Fibroblast of the aortic adventitia (primary cell): ENCODE data around the gene TMPRSS6. TPM values are rescaled to one million over a fixed set of nuclear protein-coding genes. Genes with fewer than 3 reads are reported as not detected.

Experiments used
- DNase-seq: peaks from one replicate; pipeline ENCODE4 v3.0.0-alpha.2; 2010; ENCODE audit warnings: low read depth
- H3K4me3 ChIP-seq: 2 replicates; pipeline ENCODE4 v1.5.1; 2011; ENCODE audit warnings: low read depth, mild to moderate bottlenecking, control low read depth, low read length, moderate library complexity
- CTCF ChIP-seq: IDR thresholded peaks from 2 replicates; pipeline ENCODE4 v1.5.1; 2011; ENCODE audit warnings: mild to moderate bottlenecking, low read length, control low read depth, inconsistent platforms; ENCODE audit not compliant: insufficient read depth
- total RNA-seq: library from RNA; depleted of rRNA; stranded (reverse); fragments of >200 nt; gene quantifications from 2 replicates; pipeline ENCODE4 v1.2.3, GENCODE V29; 2012; ENCODE audit warnings: low replicate concordance

The TMPRSS6 gene
- total RNA-seq, 1 donor = not detected

DNA sequence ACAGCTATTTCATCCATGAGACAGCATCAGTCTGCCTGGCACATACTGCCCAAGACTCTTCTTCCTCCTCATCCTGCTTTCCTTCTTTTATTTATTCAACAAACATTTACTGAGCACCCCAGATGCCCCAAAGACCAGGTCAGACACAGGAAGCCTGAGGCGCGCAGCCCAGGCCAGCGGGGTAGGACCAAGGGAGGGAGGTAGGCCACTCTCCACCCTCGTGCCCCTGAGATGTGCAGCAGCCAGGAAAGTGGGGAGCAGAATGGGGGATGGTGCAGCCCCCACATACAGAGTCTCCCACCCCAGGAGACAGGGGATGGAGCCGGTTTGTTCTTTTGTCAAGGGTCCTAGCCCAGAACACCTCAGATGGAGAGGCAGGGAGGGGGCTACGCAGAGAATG lies 44.4 kb upstream of the TMPRSS6 start:
- no peak overlapping the region for H3K4me3 ChIP-seq
- no peak for DNase-seq
- TF ChIP-seq CTCF = no peak

DNA sequence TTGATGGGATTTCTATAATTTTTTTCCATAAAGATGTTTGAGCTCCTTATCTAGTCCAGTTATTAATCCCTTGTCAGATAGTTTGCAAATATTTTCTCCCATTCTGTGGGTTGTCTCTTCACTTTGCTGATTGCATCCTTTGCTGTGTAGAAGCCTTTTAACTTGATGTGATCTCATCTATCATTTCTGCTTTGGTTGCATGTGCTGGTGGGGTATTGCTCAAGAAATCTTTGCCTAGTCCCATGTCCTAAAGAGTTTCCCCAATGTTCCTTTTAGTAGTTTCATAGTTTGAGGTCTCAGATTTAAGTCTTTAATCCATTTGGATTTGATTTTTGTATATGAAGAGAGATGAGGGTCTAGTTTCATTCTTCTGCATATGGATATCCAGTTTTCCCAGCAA lies 41.9 kb upstream of the TMPRSS6 start:
- TF ChIP-seq CTCF = no peak
- no peak overlapping the region for H3K4me3 ChIP-seq
- no peak for DNase-seq

DNA sequence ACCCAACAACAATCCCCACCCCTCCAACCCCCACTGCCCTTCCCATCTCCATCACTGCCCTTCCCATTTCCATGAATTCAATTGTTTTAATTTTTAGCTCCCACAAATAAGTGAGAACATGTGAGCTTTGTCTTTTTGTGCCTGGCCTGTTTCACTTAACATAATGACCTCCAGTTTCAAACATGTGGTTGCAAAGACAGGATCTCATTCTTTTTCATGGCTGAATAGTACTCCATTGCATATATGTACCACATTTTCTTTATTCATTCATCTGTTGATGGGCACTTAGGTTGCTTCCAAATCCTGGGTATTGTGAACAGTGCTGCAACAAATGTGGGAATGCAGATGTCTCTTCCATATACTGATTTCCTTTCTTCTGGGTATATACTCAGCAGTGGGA lies 41.2 kb upstream of the TMPRSS6 start:
- TF ChIP-seq CTCF = no peak
- DNase-seq = no peak

GRCh38 chr22:37148742-37149665 lies 39.5 kb upstream of the TMPRSS6 start:
- no peak for TF ChIP-seq CTCF
- DNase-seq = no peak
- H3K4me3 ChIP-seq = no peak overlapping the region

More for the DNA sequence above, 41.2 kb upstream of the TMPRSS6 start:
- no peak overlapping the region for H3K4me3 ChIP-seq

DNA sequence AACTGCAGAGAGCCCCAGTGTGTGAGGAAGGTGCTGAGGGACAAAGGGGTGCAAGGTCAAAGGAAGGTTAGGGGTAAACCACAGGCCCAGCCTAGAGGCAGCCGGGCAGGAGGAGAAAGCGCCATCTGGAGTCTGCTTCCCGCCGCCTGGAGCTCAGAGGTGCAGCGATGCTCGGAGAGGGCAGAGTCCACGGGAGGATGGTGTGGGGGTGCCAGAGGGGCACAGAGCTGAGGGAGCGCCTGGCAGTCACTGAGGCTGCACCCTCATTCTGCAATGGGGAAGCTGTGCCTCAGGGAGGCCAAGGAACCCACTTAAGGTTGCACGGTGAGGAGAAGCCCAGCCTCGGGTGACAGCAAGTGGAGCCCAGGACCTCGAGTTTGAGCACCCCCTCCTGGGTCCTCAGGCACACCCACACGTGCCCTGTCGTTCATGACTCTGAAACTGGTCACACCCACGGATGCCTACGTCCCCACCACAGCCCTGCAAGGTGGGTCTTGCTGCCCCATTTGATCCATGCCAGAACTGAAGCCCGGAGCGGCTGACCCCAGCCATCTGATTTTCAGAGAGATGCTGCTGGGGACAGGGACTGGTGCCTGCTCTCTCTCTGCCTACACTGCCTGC lies 38.6 kb upstream of the TMPRSS6 start:
- TF ChIP-seq CTCF = no peak
- H3K4me3 ChIP-seq = no peak overlapping the region
- no peak for DNase-seq

DNA sequence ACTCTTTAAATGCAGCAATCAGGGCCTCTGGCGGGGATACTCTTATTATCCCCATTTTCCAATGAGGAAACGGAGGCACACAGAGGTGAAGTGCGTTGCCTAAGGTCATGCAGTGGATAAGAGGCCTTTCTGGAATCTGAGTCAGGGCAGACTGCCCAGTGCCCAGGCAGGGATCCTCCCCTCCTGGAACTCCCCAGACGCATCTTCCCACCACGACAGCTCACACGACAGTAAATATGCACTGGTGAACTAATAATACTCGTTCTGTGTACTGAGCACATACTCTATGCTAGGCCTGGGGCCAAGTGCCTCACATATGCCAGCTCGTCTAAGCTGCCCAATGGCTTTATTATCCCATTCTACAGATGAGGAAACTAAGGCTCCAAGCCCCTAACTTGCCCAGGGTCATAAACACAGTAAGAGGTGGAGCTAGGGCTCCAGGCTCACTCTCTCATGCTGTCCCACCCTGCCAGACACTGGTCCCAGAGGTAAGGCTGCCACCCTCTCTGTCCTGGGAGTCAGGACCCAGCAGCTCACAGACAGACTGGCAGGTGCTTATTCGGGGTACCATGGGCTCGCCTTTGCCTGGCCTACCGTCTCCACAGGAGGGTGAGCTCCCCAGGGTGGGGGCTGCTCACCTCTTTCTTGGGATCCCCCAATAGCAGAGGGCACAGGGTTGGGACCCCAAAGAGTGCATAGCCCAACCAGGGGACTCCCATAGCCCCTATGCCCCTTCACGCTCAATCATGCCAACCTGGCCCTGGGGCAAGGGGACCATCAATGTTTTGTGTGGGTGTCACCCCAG lies 37.9 kb upstream of the TMPRSS6 start:
- H3K4me3 ChIP-seq = no peak overlapping the region
- TF ChIP-seq CTCF = no peak
- DNase-seq = no peak
